Adipose tissue (tissue), 3 donors: ENCODE results near the gene ACKR3. TPM values are rescaled to one million over a fixed set of nuclear protein-coding genes. Genes with fewer than 3 reads are reported as not detected.

Experiments used
- H3K27ac ChIP-seq: one replicate; pipeline ENCODE4 v1.5.1; 2013; ENCODE audit warnings: low read depth, low read length
- WGBS, 3 donors: extraction: QIAGEN DNeasy Blood & Tissue Kit; methylation state at CpG; one replicate each; pipeline ENCODE4 v1.1.7; 2013; 5-methylcytosine and 5-hydroxymethylcytosine counted together
- polyA plus RNA-seq, 3 donors: library from polyadenylated mRNA; stranded (reverse); fragments of 200-250 nt; gene quantifications; one replicate each; pipeline ENCODE4 v1.2.3, GENCODE V29; 2013
- donor health status: healthy with polysubstance abuse.
- donor health status: Bipolar disorder and iron deficiency.
- donor health status: healthy.

Gene ACKR3
- polyA plus RNA-seq, 3 donors, result 26.8 to 168 (median 36.0) TPM

- H3K27ac ChIP-seq, result no peak overlapping the region
- 90 to 96% (median 92%) methylated on average over 4 of the region's 4 CpGs for WGBS, 3 donors
Observed at GRCh38 chr2:236563953-236564352, 5.7 kb upstream of the ACKR3 start.

GRCh38 chr2:236565212-236565611, 4.4 kb upstream of the ACKR3 start:
- 50 to 69% (median 66%) methylated on average over 3 of the region's 3 CpGs for WGBS, 3 donors
- H3K27ac ChIP-seq, result no peak overlapping the region

DNA sequence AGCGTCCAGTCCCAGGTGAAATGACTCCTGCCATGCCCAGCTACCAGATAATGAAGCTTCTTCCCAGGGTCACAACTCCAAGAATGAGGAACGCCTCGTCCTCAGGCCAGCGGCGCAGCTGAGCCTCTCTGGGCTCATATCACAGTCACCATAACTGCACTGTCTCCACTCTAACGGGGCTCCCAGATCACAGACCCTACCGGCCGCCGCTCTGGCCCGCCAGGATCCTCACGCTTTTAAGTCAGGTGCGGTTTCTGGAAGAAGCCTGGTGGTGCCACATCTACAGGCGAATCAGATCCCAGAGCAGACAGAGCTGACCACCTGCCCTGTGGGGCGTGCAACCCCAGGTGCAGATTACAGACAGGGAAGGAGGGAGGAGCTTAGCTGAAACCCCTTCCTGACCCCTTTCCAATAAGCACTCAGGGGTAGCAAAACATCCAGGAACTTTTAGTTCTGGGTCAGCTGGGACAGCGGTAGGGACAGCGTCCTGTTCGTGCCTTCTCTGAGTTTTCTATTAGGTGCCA, 3.7 kb upstream of the ACKR3 start:
- 92 to 97% (median 94%) methylated on average over 17 of the region's 17 CpGs for WGBS, 3 donors
- no peak overlapping the region for H3K27ac ChIP-seq

DNA sequence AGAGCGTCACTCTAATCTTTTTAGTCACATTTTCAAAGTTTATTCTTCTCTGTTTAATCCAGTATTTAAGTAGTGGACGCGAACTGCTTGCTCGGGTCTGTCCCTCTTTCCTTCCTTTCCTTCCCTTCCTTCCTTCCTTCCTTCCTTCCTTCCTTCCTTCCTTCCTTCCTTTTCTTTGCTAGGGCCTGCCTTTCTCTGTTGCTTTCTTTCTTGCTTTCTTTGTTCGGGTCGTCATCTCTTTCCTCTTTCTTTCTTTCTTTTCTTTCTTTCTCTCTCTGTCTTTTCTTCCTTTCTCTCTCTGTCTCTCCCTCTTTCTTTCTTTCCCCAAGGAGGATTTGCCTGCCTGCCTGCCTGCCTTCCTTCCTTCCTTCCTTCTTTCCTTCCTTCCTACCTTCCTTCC, 3.0 kb upstream of the ACKR3 start:
- 76 to 87% (median 81%) methylated on average over 6 of the region's 6 CpGs for WGBS, 3 donors
- no peak overlapping the region for H3K27ac ChIP-seq

DNA sequence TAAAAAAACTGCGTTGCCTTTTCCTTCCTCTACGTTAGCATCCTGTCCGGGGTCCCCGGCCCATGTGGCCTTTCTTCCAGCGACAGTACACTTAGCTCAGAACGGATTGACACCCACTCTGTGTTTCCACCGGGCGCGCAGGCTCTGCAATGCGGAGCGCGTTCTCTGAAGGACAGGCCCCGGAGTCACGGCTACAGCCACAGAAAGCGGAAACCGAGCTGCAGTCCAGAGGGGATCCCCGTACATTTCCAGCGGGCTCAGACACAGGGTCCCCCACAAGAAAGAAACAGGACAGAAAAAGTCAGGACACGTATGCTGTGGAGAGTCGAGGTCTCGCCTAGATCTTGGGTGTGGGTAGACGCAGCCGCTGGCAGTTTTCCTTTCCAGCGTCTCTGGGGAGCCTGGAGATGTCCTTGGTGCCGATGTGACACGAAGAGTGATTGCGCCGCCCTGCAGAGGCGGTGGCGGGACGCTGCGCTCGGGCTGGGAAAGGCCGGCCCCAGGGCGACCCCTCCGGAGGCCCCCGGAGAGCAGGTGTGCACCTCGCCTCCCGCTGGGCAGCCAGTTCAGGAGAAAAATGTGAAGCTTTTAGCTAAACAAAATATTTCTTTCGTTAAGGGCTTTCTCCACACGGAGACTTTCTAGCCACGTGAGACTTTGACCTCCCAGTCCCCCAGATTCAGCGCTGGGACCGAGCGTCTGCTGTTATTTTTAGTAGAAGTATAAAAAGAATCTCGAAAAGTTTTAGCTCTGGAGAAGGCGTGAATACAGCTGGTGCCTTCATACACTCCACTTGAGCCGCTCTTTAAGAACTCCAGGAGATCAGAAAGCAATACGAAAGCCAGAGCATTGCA, 1.3 kb upstream of the ACKR3 start:
- WGBS, 3 donors, result 2 to 6% (median 3%) methylated on average over 49 of the region's 49 CpGs
- H3K27ac ChIP-seq, result peak overlapping the region; percentile 66

GRCh38 chr2:236568922-236569572, 578 bp upstream of the ACKR3 start:
- 11 to 20% (median 13%) methylated on average over 10 of the region's 10 CpGs for WGBS, 3 donors
- H3K27ac ChIP-seq, result no peak overlapping the region

GRCh38 chr2:236570081-236570868, 650 bp downstream of the ACKR3 start:
- H3K27ac ChIP-seq, result no peak overlapping the region
- 30 to 47% (median 43%) methylated on average over 6 of the region's 6 CpGs for WGBS, 3 donors

DNA sequence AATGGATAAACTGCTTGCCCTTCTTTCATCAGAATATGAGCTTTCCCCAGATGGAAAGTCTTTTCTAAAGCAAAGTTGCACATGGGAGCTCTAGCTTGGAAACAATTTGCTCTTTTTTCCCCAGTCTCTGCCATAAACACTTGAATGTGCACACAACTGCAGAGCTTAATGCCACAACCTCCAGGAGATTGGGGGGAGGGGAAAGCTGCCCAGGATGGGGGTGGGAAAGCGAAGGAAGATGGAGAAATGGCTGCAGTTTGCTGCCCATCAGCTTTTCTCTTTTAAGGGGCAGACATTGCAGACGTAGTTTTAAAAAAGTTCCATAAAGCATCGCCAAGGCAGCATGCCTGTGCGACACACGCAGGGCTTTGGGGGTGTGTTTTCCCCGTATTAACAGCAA, 1.5 kb downstream of the ACKR3 start:
- WGBS, 3 donors, result 39 to 73% (median 60%) methylated on average over 6 of the region's 6 CpGs
- no peak overlapping the region for H3K27ac ChIP-seq

- no peak overlapping the region for H3K27ac ChIP-seq
- whole genome bisulfite sequencing, 3 donors, result 33 to 57% (median 47%) methylated on average over 9 of the region's 9 CpGs
Observed at GRCh38 chr2:236572482-236572881, 2.9 kb downstream of the ACKR3 start.

GRCh38 chr2:236573066-236573929, 3.7 kb downstream of the ACKR3 start:
- WGBS, 3 donors, result 48 to 83% (median 83%) methylated on average over 12 of the region's 12 CpGs
- no peak overlapping the region for H3K27ac ChIP-seq

GRCh38 chr2:236574000-236574399, 4.4 kb downstream of the ACKR3 start:
- WGBS, 3 donors, result 36 to 86% (median 69%) methylated on average over 14 of the region's 14 CpGs
- H3K27ac ChIP-seq, result no peak overlapping the region

- H3K27ac ChIP-seq, result no peak overlapping the region
- WGBS, 3 donors, result 42 to 71% (median 66%) methylated on average over 18 of the region's 18 CpGs
Observed at GRCh38 chr2:236574424-236575145, 5.0 kb downstream of the ACKR3 start.

DNA sequence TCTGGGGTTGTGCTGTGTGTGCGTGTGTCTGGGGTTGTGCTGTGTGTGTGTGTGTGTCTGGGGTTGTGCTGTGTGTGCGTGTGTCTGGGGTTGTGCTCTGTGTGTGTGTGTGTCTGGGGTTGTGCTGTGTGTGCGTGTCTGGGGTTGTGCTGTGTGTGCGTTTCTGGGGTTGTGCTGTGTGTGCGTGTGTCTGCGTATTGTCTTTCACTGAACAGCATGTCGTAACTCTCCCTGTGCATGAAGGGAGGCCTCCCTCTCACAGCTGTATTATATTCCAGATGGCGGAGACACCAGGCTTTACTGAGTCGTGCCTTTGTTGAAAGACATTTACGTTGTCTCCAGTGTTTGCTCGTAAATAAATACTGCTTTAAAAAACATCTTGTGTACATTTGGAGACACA, 5.9 kb downstream of the ACKR3 start:
- 44 to 85% (median 80%) methylated on average over 11 of the region's 11 CpGs for WGBS, 3 donors
- no peak overlapping the region for H3K27ac ChIP-seq

DNA sequence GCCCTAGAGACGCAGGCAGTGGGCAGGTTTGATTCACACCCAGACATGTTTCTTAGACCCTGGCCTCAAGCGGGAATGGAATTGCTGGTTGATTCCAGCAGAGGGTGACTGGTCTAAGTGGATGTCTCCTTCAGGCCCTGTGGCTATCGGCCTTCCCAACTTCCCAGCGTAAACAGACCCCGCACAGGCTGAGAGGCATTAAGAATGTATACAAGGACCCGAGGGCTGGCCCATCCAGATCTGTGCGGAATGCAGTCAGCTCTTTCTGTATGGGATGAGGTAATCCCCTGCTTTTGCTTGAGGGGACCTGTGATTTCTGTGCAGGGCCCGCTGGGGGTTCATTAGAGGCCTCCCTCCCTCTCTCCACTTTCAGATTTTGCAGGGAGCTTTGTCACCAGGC, 6.5 kb downstream of the ACKR3 start:
- H3K27ac ChIP-seq, result no peak overlapping the region
- WGBS, 3 donors, result 45 to 83% (median 81%) methylated on average over 8 of the region's 8 CpGs

GRCh38 chr2:236576953-236577352, 7.3 kb downstream of the ACKR3 start:
- 47 to 85% (median 84%) methylated on average over 11 of the region's 11 CpGs for WGBS, 3 donors
- no peak overlapping the region for H3K27ac ChIP-seq

DNA sequence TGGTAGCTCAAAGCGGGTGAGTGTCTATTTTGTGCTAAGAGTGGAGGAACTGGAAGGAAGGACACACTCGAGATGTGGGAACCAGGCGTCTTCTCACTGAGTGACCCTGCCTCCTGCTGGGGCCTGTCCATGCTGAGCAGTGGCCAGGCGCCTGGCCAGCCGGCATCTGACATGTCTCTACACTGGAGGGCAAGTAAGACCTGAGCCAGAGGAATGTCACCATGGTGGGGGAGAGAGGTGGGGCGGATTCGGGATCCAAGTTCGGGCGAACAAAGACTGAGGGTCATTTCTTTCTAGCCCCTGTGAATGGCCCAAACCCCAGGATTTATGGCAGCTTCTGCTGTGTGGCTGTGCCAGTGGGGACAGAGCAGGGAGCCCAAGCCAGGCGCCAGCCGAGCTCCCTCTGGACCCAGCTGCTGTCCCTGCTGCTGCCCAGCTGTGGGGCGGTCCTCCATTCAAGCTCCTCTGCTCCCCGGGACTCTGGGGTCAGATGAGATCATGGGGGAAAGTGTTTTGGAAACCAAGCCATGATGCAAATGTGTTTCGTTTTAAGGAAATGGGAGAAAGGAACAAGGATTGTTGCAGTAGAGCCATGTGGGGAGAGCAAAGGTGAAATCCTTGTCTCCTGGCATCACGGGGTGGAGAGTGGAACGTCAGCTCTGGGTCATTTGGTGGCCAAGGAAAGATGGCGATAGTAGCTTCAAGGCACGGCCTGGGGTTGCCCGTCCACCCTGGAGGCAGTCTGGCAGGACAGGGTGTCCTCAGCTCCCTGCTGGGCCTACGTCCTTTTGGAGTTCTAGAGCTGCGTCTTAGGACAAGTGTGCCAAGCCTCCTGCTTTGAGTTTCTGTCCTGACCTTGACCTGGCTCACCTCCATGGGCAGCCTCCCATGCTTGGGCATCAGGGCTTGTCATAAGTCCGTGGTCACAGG, 8.1 kb downstream of the ACKR3 start:
- 36 to 84% (median 77%) methylated on average over 22 of the region's 22 CpGs for WGBS, 3 donors
- H3K27ac ChIP-seq, result peak overlapping the region; percentile 10
